GM23338 (cell line): ENCODE measurements around the gene MCTP2. TPM values are rescaled to one million over a fixed set of nuclear protein-coding genes. Genes with fewer than 3 reads are reported as not detected.

Source experiments
- CREB1 ChIP-seq: fragments of 250-450 bp; sonication (Bioruptor Pico); IDR thresholded peaks from 2 replicates; pipeline ENCODE4 v1.5.0; 2020; ENCODE audit warnings: low read depth, mild to moderate bottlenecking, moderate library complexity
- EZH2phosphoT487 ChIP-seq: fragments of 200-600 bp; sonication (generic); IDR thresholded peaks from one replicate; pipeline ENCODE4 v1.8.1; 2018; ENCODE audit warnings: antibody characterized with exemption; ENCODE audit not compliant: unreplicated experiment
- JUNB ChIP-seq: IDR thresholded peaks from one replicate; pipeline ENCODE4 v1.6.1; 2016; ENCODE audit warnings: antibody characterized with exemption; ENCODE audit not compliant: unreplicated experiment
- NANOG ChIP-seq: IDR thresholded peaks from 2 replicates; pipeline ENCODE4 v1.6.1; 2016; ENCODE audit warnings: antibody characterized with exemption, borderline replicate concordance
- POLR2AphosphoS5 ChIP-seq: IDR thresholded peaks from 2 replicates; pipeline ENCODE4 v1.6.1; 2016; ENCODE audit warnings: antibody characterized with exemption, low read depth
- ZNF114 ChIP-seq: fragments of 250-450 bp; sonication (Bioruptor Pico); IDR thresholded peaks from 2 replicates; pipeline ENCODE4 v1.5.0; 2020; ENCODE audit warnings: mild to moderate bottlenecking, moderate library complexity
- ZNF331 ChIP-seq: fragments of 250-450 bp; sonication (Bioruptor Pico); IDR thresholded peaks from 2 replicates; pipeline ENCODE4 v1.5.0; 2020; ENCODE audit warnings: low read depth, mild to moderate bottlenecking, moderate library complexity
- polyA plus RNA-seq: library from polyadenylated mRNA; unstranded; fragments of >200 nt; fragmentation: Nextera tagmentation; extraction: Ambion mirVana; gene quantifications from 2 replicates; pipeline ENCODE4 v1.2.1, GENCODE V29; 2016
- total RNA-seq: library from RNA; depleted of rRNA; stranded (reverse); fragments of >200 nt; shearing (Covaris generic); gene quantifications from 2 replicates; pipeline ENCODE4 v1.2.3, GENCODE V29; 2014
- TF ChIP-seq, protein P1 (sequence below): fragments of 250-450 bp; sonication (Bioruptor Pico); IDR thresholded peaks from 2 replicates; pipeline ENCODE4 v1.5.0; 2020; ENCODE audit warnings: mild to moderate bottlenecking, moderate library complexity
- TF ChIP-seq, protein P2 (sequence below): IDR thresholded peaks from one replicate; pipeline ENCODE4 v1.6.1; 2018; ENCODE audit warnings: antibody characterized with exemption; ENCODE audit not compliant: unreplicated experiment

The MCTP2 gene
- total and polyA plus RNA-seq, 2 experiments from 2014 or later: 1.8 to 5.5 TPM

- TF ChIP-seq, protein P1, sequence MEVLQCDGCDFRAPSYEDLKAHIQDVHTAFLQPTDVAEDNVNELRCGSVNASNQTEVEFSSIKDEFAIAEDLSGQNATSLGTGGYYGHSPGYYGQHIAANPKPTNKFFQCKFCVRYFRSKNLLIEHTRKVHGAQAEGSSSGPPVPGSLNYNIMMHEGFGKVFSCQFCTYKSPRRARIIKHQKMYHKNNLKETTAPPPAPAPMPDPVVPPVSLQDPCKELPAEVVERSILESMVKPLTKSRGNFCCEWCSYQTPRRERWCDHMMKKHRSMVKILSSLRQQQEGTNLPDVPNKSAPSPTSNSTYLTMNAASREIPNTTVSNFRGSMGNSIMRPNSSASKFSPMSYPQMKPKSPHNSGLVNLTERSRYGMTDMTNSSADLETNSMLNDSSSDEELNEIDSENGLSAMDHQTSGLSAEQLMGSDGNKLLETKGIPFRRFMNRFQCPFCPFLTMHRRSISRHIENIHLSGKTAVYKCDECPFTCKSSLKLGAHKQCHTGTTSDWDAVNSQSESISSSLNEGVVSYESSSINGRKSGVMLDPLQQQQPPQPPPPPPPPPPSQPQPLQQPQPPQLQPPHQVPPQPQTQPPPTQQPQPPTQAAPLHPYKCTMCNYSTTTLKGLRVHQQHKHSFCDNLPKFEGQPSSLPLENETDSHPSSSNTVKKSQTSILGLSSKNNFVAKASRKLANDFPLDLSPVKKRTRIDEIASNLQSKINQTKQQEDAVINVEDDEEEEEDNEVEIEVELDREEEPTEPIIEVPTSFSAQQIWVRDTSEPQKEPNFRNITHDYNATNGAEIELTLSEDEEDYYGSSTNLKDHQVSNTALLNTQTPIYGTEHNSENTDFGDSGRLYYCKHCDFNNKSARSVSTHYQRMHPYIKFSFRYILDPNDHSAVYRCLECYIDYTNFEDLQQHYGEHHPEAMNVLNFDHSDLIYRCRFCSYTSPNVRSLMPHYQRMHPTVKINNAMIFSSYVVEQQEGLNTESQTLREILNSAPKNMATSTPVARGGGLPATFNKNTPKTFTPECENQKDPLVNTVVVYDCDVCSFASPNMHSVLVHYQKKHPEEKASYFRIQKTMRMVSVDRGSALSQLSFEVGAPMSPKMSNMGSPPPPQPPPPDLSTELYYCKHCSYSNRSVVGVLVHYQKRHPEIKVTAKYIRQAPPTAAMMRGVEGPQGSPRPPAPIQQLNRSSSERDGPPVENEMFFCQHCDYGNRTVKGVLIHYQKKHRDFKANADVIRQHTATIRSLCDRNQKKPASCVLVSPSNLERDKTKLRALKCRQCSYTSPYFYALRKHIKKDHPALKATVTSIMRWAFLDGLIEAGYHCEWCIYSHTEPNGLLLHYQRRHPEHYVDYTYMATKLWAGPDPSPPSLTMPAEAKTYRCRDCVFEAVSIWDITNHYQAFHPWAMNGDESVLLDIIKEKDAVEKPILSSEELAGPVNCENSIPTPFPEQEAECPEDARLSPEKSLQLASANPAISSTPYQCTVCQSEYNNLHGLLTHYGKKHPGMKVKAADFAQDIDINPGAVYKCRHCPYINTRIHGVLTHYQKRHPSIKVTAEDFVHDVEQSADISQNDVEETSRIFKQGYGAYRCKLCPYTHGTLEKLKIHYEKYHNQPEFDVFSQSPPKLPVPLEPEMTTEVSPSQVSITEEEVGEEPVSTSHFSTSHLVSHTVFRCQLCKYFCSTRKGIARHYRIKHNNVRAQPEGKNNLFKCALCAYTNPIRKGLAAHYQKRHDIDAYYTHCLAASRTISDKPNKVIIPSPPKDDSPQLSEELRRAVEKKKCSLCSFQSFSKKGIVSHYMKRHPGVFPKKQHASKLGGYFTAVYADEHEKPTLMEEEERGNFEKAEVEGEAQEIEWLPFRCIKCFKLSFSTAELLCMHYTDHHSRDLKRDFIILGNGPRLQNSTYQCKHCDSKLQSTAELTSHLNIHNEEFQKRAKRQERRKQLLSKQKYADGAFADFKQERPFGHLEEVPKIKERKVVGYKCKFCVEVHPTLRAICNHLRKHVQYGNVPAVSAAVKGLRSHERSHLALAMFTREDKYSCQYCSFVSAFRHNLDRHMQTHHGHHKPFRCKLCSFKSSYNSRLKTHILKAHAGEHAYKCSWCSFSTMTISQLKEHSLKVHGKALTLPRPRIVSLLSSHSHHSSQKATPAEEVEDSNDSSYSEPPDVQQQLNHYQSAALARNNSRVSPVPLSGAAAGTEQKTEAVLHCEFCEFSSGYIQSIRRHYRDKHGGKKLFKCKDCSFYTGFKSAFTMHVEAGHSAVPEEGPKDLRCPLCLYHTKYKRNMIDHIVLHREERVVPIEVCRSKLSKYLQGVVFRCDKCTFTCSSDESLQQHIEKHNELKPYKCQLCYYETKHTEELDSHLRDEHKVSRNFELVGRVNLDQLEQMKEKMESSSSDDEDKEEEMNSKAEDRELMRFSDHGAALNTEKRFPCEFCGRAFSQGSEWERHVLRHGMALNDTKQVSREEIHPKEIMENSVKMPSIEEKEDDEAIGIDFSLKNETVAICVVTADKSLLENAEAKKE: no peak
- TF ChIP-seq JUNB (no peak), NANOG (no peak), ZNF331 (CRISPR knock-in tag) (no peak), EZH2phosphoT487 (no peak), POLR2AphosphoS5 (no peak), CREB1 (CRISPR knock-in tag) (no peak), ZNF114 (CRISPR knock-in tag) (no peak)
- TF ChIP-seq, protein P2, sequence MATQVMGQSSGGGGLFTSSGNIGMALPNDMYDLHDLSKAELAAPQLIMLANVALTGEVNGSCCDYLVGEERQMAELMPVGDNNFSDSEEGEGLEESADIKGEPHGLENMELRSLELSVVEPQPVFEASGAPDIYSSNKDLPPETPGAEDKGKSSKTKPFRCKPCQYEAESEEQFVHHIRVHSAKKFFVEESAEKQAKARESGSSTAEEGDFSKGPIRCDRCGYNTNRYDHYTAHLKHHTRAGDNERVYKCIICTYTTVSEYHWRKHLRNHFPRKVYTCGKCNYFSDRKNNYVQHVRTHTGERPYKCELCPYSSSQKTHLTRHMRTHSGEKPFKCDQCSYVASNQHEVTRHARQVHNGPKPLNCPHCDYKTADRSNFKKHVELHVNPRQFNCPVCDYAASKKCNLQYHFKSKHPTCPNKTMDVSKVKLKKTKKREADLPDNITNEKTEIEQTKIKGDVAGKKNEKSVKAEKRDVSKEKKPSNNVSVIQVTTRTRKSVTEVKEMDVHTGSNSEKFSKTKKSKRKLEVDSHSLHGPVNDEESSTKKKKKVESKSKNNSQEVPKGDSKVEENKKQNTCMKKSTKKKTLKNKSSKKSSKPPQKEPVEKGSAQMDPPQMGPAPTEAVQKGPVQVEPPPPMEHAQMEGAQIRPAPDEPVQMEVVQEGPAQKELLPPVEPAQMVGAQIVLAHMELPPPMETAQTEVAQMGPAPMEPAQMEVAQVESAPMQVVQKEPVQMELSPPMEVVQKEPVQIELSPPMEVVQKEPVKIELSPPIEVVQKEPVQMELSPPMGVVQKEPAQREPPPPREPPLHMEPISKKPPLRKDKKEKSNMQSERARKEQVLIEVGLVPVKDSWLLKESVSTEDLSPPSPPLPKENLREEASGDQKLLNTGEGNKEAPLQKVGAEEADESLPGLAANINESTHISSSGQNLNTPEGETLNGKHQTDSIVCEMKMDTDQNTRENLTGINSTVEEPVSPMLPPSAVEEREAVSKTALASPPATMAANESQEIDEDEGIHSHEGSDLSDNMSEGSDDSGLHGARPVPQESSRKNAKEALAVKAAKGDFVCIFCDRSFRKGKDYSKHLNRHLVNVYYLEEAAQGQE: no peak
These were observed 107.0 kb downstream of the MCTP2 start (continued) for GRCh38 chr15:94338243-94338846.
